MV-4-11 (cell line): Measurements from ENCODE around the gene UBE2QL1.

ENCODE experiments used
- DNase-seq: peaks from one replicate; lab custom pipeline; 2025; lab: John Stamatoyannopoulos, UW

UBE2QL1 gene

GRCh38 chr5:6448622-6449464 lies at the start of gene UBE2QL1:
UBE2QL1 (plus strand) TSS chr5:6448859; CDS start chr5:6448894, 35 bp downstream.
- no peak for DNase-seq

- no peak for DNase-seq
These were observed 48.4 kb upstream of the UBE2QL1 start for GRCh38 chr5:6399980-6400910.

- DNase-seq: no peak
These were observed 47.2 kb upstream of the UBE2QL1 start for GRCh38 chr5:6401410-6401809.

DNA sequence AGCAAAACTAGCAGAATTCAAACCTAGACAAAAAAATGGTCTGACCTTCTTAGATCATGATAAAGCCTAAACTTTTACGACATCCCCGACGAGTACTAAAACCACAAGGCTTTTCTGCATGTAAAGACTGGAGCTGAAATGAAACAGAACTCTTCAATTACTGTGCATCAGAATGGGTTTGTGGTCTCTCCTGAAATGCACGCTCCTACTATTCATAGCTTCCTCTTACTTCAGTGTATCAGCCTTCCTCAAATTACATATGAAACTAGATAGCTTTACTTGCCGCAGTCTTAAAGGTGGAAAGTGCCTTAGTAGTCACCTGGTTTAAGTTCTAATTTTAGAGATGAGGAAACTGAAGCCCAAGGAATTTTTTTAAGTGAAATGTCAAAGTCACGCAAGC lies 45.7 kb upstream of the UBE2QL1 start:
- peak; percentile 93 for DNase-seq

DNA sequence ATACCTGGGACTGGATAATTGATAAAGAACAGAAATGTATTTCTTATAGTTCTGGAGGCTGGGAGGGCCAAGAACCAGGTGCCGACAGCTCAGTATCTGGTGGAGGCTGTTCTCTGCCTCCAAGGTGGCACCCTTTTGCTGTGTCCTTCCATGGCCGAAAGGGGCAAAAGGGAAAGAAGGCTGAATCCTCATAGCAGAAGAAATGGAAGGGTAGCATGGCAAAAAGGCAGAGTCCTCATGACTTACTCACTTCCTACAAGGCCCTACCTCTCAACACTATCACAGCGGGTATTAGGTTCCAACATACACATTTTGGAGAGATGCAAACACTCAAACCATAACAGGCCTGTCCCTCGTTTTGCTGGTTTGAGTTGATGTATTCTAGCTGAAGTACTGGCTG lies 45.2 kb upstream of the UBE2QL1 start:
- no peak for DNase-seq

DNA sequence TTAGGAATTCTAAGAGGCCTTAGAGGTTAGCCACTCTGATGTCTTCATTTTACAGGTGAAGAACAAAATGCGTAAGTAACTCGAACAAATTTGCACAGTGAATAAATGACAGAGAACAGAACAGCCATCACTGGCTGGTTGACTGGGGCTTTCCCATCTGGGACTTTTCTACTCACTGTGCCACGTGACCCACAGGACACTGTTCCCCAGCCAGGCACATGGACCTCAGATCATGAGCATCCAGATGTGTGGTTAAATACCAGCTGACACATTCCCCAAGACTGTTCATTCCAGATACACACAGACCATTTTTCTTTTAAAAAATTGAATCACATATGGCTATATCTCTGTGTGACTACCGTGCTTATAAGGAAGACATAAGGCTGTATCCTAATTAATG lies 44.5 kb upstream of the UBE2QL1 start:
- no peak for DNase-seq

DNA sequence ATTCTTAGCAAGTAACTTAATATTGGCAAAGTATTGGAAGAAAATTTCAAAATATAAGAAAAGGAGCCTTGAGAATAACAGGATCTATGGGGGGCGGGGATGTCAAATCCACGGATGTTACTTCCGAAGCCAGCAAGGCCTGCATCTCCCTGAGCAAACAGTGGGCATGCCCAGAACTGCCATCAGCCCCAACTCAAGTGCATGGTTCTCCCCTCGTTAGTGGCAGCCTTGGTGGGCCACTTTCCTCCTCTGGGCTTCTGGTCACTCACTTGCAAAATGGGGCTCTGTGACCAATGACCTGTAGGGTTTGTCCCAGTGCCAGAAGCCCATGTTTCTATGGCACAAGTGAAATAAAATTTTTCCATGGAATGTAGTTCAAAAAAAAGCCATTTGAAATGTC lies 43.1 kb upstream of the UBE2QL1 start:
- no peak for DNase-seq

- DNase-seq: no peak
These were observed 41.0 kb upstream of the UBE2QL1 start for GRCh38 chr5:6407558-6408259.

- DNase-seq: no peak
These were observed 40.4 kb upstream of the UBE2QL1 start for GRCh38 chr5:6408260-6408596.

DNA sequence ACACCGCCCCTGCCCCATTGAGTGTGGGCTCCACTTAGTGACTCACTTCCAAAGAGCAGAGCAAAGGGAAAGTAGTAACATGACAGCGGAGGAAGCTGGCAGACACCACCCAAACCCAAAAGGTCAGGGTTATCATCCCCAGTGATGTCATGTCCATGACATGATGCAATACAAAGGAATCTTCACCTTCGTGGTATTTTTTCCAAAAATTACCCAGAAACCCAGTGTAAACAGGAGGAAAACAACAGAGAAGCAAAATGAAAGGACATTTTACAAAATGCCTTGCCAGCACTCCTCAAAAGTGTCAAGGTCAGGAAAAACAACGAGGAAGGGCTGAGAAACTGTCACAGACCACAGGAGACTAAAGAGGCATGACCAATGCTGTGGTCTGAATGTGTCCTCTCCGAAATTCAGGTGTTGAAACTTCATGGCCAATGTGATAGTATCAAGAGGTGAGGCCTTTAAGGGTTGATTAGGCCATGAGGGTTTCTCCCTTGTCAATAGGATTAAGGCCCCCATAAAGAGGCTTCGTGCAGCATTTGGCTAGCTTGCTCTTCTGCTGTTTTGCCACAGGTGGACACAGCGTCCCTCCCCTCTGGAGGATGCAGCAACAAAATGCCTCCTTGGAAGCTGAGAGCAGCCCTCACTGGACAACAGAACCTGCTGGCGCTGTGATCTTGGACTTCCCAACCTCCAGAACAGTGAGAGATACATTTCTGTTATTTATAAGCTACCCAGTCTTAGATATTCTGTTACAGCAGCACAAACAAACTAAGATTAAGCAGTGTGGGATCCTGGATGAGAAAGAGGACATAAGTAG lies 39.8 kb upstream of the UBE2QL1 start:
- DNase-seq: no peak

- DNase-seq: no peak
These were observed 38.2 kb upstream of the UBE2QL1 start for GRCh38 chr5:6410421-6410820.

- DNase-seq: no peak
These were observed 37.5 kb upstream of the UBE2QL1 start for GRCh38 chr5:6411141-6411540.

DNA sequence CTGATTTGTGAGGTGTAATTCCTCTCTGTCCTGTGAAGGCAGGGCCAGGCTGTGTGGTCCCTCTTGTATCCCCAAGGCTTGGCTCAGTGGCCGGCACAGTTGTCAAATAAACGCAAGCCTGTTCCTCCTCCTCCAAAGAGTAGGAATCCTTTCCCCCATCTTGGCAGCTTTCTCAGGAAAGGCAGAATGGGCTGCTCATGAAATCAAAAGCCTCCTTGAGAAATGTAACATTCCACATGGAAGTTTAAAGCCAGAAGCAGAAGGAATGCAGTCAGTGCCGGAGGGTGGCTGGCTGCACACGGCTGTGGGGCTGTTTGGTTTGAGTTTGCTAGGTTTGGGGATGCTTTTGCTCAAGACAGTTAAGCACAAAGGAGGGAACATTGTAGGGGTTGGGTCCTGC lies 35.8 kb upstream of the UBE2QL1 start:
- DNase-seq: no peak

GRCh38 chr5:6417657-6418056 lies 31.0 kb upstream of the UBE2QL1 start:
- no peak for DNase-seq

DNA sequence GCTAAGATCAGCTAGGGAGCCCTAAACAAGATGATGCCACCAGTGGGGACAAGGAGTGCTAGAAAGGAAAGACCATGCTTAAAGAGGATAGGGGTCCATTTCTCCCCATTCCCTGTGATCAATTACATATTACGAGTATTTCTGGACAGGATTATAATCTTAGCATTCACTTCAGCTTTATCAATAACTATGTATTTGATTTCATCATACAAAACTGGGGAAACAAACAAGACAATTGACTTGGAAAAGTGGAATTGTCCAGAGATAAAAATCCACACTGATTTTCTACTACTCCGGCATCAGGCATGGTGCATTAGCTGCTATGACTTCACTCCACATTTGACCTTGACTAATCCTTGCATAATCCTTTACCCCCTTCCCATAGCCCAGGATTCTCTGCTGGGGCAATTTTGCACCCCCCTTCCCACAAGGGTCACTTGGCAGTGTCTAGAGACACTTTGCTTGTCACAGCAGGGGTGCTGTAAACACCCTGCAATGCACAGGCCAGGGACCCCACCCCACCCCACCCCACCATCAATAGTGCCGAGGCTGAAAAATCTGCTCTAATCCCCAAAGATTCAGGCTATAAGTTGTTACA lies 29.9 kb upstream of the UBE2QL1 start:
- DNase-seq: no peak

- DNase-seq: no peak
These were observed 29.3 kb upstream of the UBE2QL1 start for GRCh38 chr5:6419340-6419852.

GRCh38 chr5:6423327-6424109 lies 25.1 kb upstream of the UBE2QL1 start:
- DNase-seq: no peak

- no peak for DNase-seq
These were observed 24.5 kb upstream of the UBE2QL1 start for GRCh38 chr5:6424110-6424659.

DNA sequence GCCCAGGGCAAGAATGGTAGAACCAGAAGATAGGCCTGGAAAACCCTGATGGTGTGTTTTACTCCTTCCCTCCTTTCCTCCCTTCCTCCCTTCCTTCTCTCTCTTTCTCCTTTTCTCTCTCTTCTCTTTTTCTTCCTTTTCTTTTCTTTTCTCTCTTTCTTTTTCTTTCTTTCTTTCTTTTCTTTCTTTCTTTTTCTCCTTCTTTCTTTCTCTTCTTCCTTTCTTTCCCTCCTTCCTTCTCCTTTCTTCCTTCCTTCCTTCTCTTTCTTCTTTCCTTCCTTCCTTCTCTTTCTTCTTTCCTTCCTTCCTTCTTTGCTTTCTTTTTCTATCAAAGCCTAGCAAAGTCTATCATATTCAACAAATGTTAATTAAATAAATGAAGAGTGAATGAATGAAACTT lies 24.0 kb upstream of the UBE2QL1 start:
- DNase-seq: no peak

- DNase-seq: no peak
These were observed 21.0 kb upstream of the UBE2QL1 start for GRCh38 chr5:6427694-6428093.
